GM21717 (cell line): ENCODE results near the gene NIPBL.
"Not testable (repeated sequence)": the region's sequence is repeated elsewhere in the genome, so short reads cannot be mapped to it uniquely, and the experiment has no call there.

Experiments used
- ATAC-seq: cut with Tn5 transposase; IDR thresholded peaks from one replicate; pipeline ENCODE4 v1.9.1; 2021; ENCODE audit warnings: mild to moderate bottlenecking, moderate library complexity; ENCODE audit not compliant: unreplicated experiment

Gene NIPBL

GRCh38 chr5:36876299-36876964 is at the start of gene NIPBL:
Gene NIPBL, plus strand, starts transcription at chr5:36876769. Its CDS starts 76,928 bp downstream, at chr5:36953697.
- ATAC-seq, result peak; percentile 66

GRCh38 chr5:36832274-36832673 is 44.3 kb upstream of the NIPBL start:
- ATAC-seq, result no peak

- no peak for ATAC-seq
Measured at GRCh38 chr5:36836831-36837230, 39.7 kb upstream of the NIPBL start.

GRCh38 chr5:36839489-36840476 is 36.8 kb upstream of the NIPBL start:
- no peak for ATAC-seq

- no peak for ATAC-seq
Measured at GRCh38 chr5:36841677-36842076, 34.9 kb upstream of the NIPBL start.

- ATAC-seq, result no peak
Measured at GRCh38 chr5:36842087-36842486, 34.5 kb upstream of the NIPBL start.

GRCh38 chr5:36844305-36844704 is 32.3 kb upstream of the NIPBL start:
- ATAC-seq, result no peak

GRCh38 chr5:36848545-36848944 is 28.0 kb upstream of the NIPBL start:
- not testable (repeated sequence) for ATAC-seq

- not testable (repeated sequence) for ATAC-seq
Measured at GRCh38 chr5:36852903-36853302, 23.7 kb upstream of the NIPBL start.

GRCh38 chr5:36854402-36855140 is 22.0 kb upstream of the NIPBL start:
- no peak for ATAC-seq

GRCh38 chr5:36855141-36855495 is 21.5 kb upstream of the NIPBL start:
- ATAC-seq, result no peak

GRCh38 chr5:36861871-36862270 is 14.7 kb upstream of the NIPBL start:
- no peak for ATAC-seq

GRCh38 chr5:36870399-36871040 is 6.0 kb upstream of the NIPBL start:
- ATAC-seq, result peak; percentile 74

GRCh38 chr5:36874465-36874864 is 2.1 kb upstream of the NIPBL start:
- ATAC-seq, result no peak

GRCh38 chr5:36875051-36875789 is 1.3 kb upstream of the NIPBL start:
- peak; percentile 18 for ATAC-seq

- ATAC-seq, result peak; percentile 68
Measured at GRCh38 chr5:36875790-36876298, 725 bp upstream of the NIPBL start.

GRCh38 chr5:36876965-36877666 is 547 bp downstream of the NIPBL start:
- peak; percentile 25 for ATAC-seq

GRCh38 chr5:36877667-36878391 is 1.3 kb downstream of the NIPBL start:
- no peak for ATAC-seq
